Uterus (tissue), 4 donors: ENCODE data around the gene NLRX1. TPM values are rescaled to one million over a fixed set of nuclear protein-coding genes. Genes with fewer than 3 reads are reported as not detected.
"Not testable (repeated sequence)": the region's sequence is repeated elsewhere in the genome, so short reads cannot be mapped to it uniquely, and the experiment has no call there.

Experiments
- DNase-seq, 2 donors: peaks; one replicate each; pipeline ENCODE4 v3.0.0-alpha.2; 2019 to 2020
- H3K27ac ChIP-seq, 2 donors: fragments of 200-600 bp; sonication (generic); 1 replicate in 1 of 2; 2 replicates in 1 of 2; pipeline ENCODE4 v1.5.1; 2016 to 2018
- H3K27me3 ChIP-seq, 2 donors: fragments of 200-600 bp; sonication (generic); one replicate each; pipeline ENCODE4 v1.5.1; 2018 to 2019; ENCODE audit warnings: control low read depth in 1 of 2
- H3K36me3 ChIP-seq, 2 donors: fragments of 200-600 bp; sonication (generic); one replicate each; pipeline ENCODE4 v1.5.1; 2019; ENCODE audit warnings: control low read depth in 1 of 2
- H3K4me1 ChIP-seq, 2 donors: fragments of 200-600 bp; sonication (generic); one replicate each; pipeline ENCODE4 v1.5.1; 2018 to 2019; ENCODE audit warnings: control low read depth in 1 of 2
- H3K4me3 ChIP-seq, 2 donors: fragments of 200-600 bp; sonication (generic); 1 replicate in 1 of 2; 2 replicates in 1 of 2; pipeline ENCODE4 v1.5.1; 2018 to 2019; ENCODE audit warnings: mild to moderate bottlenecking in 1 of 2
- H3K9me3 ChIP-seq, 2 donors: fragments of 200-600 bp; sonication (generic); one replicate each; pipeline ENCODE4 v1.5.1; 2019; ENCODE audit warnings: control low read depth in 1 of 2
- POLR2A ChIP-seq, 2 donors: fragments of 450-650 bp; IDR thresholded peaks; one replicate each; pipeline ENCODE4 v1.6.1; 2016; ENCODE audit warnings: antibody characterized with exemption in 2 of 2, mild to moderate bottlenecking in 1 of 2, moderate library complexity in 1 of 2
- intact Hi-C: fragments of 100-400 bp; cut with DNase I; formaldehyde crosslinking; loops from one replicate; pipeline ENCODE4 v1.15.1; 2023; ENCODE audit warnings: low total_unique reads
- total RNA-seq, 4 donors: library from RNA; depleted of rRNA in 3 of 4; stranded (reverse); fragments of >200 nt in 3 of 4; gene quantifications; one replicate each; pipeline versions ENCODE4 v1.1.0 to v1.2.4, GENCODE V29; 2014 to 2023
- TF ChIP-seq, protein P1 (sequence below), 4 experiments: fragments of 200-600 bp in 2 of 4; fragments of 450-650 bp in 2 of 4; sonication (generic) in 2 of 4; IDR thresholded peaks; one replicate each; pipeline ENCODE4 v1.5.1; 2016 to 2019; ENCODE audit warnings: antibody characterized with exemption in 4 of 4, mild to moderate bottlenecking in 2 of 4, moderate library complexity in 1 of 4
- donor health status: DM: yes; HTN: yes; CAD: no.

Gene NLRX1
- total RNA-seq, 4 donors from 2014 or later = 5.1 to 23.5 (median 16.8) TPM

GRCh38 chr11:119180729-119181676, 12.5 kb downstream of the NLRX1 start:
- H3K4me1 ChIP-seq = no peaks in the 10 kb centered on the region
- no peak overlapping the region for H3K4me3 ChIP-seq
- no peak for DNase-seq
- no peaks in the 10 kb centered on the region for H3K36me3 ChIP-seq
- H3K27ac ChIP-seq = no peak overlapping the region
- intact Hi-C loops = no loop called here
- TF ChIP-seq, protein P1, sequence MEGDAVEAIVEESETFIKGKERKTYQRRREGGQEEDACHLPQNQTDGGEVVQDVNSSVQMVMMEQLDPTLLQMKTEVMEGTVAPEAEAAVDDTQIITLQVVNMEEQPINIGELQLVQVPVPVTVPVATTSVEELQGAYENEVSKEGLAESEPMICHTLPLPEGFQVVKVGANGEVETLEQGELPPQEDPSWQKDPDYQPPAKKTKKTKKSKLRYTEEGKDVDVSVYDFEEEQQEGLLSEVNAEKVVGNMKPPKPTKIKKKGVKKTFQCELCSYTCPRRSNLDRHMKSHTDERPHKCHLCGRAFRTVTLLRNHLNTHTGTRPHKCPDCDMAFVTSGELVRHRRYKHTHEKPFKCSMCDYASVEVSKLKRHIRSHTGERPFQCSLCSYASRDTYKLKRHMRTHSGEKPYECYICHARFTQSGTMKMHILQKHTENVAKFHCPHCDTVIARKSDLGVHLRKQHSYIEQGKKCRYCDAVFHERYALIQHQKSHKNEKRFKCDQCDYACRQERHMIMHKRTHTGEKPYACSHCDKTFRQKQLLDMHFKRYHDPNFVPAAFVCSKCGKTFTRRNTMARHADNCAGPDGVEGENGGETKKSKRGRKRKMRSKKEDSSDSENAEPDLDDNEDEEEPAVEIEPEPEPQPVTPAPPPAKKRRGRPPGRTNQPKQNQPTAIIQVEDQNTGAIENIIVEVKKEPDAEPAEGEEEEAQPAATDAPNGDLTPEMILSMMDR (IDR thresholded peaks at IDR 0.05) = no peak
- no peak for TF ChIP-seq POLR2A (IDR thresholded peaks at IDR 0.05)
- no peaks in the 10 kb centered on the region for H3K27me3 ChIP-seq
- H3K9me3 ChIP-seq = no peaks in the 10 kb centered on the region

DNA sequence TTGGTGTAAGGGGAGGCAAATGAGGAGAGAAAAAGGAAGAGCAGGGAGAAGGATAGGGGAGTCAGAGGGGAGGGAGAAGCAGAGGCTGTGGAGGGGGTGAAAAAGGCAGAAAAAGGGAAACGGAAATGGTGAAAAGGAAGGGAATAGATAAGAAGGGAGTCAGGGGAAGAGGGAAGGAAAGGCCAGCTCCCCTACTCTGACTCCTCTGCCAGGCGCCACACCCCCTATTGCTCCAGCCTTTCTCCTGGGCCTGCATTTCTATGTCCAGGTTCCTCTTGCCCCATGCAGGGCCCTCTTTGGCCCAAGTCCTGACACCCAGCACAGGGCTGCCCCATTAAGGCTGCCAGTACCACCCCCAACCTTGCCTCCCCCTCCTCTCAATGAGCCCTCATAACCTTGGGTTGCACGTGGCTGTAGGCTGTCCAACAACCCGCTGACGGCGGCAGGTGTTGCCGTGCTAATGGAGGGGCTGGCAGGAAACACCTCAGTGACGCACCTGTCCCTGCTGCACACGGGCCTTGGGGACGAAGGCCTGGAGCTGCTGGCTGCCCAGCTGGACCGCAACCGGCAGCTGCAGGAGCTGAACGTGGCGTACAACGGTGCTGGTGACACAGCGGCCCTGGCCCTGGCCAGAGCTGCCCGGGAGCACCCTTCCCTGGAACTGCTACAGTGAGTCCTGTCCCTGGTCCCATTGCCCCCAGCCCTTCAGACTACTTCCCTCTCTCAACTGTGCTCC, 13.3 kb downstream of the NLRX1 start:
- intact Hi-C loops = no loop called here
- no peak for TF ChIP-seq POLR2A (IDR thresholded peaks at IDR 0.05)
- TF ChIP-seq, protein P1 (IDR thresholded peaks at IDR 0.05) = no peak
- no peaks in the 10 kb centered on the region for H3K4me1 ChIP-seq
- H3K4me3 ChIP-seq = no peak overlapping the region
- no peaks in the 10 kb centered on the region for H3K9me3 ChIP-seq
- no peak overlapping the region for H3K27ac ChIP-seq
- no peak for DNase-seq
- H3K27me3 ChIP-seq = no peaks in the 10 kb centered on the region
- H3K36me3 ChIP-seq = no peaks in the 10 kb centered on the region

DNA sequence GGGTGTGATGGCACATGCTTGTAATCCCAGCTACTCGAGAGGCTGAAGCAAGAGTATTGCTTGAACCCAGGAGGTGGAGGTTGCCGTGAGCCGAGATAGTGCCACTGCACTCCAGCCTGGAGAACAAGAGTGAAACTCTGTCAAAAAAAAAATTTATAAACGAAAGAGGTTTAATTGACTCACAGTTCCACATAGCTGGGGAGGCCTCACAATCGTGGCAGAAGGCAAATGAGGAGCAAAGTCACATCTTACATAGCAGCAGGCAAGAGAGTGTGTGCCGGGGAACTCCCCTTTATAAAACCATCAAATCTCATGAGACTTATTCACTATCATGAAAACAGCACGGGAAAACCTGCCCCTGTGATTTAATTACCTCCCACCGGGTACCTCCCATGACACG, 15.9 kb downstream of the NLRX1 start:
- H3K27me3 ChIP-seq, H3K9me3 ChIP-seq, H3K36me3 ChIP-seq, intact Hi-C loops, H3K4me3 ChIP-seq, H3K27ac ChIP-seq, H3K4me1 ChIP-seq, DNase-seq: not testable (repeated sequence)

DNA sequence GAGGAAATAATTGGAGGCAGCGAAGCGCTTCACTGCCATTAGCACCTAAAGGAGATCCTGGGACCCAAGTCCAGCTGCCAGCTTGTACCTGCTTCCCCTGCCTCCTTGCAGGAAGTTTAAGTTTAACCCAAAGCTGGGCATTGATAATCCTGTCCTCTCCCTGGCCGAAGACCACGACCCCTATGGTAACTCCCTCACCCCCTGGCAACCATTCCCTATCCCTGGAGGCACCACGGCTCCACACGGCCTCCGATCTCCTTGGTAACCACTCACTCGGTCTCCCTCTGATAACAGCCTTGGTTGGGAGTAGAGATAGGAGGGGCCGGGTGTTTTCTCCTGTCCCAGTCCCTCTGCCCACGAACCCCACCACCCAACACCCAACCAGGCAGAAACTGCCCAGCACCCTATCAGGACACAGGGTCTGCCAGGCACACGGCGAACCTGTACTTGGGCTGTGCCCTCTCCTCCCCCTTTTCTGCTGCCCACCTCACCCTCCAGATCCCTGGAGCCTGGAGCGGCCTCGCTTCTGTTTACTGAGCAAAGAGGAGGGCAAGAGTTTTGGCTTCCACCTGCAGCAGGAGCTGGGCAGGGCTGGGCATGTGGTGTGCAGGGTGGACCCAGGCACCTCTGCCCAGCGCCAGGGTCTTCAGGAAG, 17.6 kb downstream of the NLRX1 start:
- Histone ChIP-seq H3K36me3 (no peaks in the 10 kb centered on the region), H3K27me3 (no peaks in the 10 kb centered on the region), H3K4me1 (no peaks in the 10 kb centered on the region), H3K9me3 (no peaks in the 10 kb centered on the region), H3K4me3 (no peak overlapping the region), H3K27ac (no peak overlapping the region)
- intact Hi-C loops = no loop called here
- TF ChIP-seq, protein P1 (IDR thresholded peaks at IDR 0.05) = no peak
- TF ChIP-seq POLR2A (IDR thresholded peaks at IDR 0.05) = no peak
- no peak for DNase-seq

DNA sequence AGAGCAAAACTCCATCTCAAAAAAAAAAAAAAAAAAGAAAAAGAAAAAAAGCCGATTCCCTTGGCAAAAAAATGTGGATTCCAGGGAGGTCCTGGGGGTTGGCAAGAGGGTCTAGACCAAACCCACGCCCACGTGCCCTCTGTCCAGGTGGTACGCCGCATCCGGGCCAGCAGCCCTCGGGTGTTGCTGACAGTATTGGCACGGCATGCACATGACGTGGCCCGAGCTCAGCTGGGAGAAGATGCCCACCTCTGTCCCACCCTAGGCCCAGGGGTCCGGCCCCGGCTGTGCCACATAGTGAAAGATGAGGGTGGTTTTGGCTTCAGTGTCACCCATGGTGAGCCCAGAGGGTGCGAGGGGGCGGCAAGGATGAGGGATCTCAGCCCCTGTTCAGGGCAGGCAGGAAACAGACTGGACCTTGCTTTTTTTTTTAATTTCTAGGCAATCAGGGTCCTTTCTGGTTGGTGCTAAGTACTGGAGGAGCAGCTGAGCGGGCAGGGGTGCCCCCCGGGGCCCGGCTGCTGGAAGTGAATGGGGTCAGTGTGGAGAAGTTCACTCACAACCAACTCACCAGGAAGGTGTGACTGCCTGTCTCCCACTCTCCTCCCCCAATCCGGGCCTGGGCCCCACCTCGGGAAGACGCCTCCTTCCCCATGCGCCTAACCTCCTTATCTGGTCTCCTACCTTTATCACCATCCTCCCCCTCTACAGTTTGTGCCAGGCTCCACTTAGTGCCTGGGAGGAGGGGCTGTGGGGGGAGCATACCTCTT, 18.8 kb downstream of the NLRX1 start:
- H3K36me3 ChIP-seq = no peaks in the 10 kb centered on the region
- H3K9me3 ChIP-seq = no peaks in the 10 kb centered on the region
- no peak overlapping the region for H3K27ac ChIP-seq
- DNase-seq = no peak
- H3K4me3 ChIP-seq = no peak overlapping the region
- intact Hi-C loops = no loop called here
- H3K4me1 ChIP-seq = no peaks in the 10 kb centered on the region
- TF ChIP-seq, protein P1 (IDR thresholded peaks at IDR 0.05) = no peak
- no peaks in the 10 kb centered on the region for H3K27me3 ChIP-seq
